Peyer's patch (tissue), 4 donors: Measurements from ENCODE around the gene IL5RA. TPM values are rescaled to one million over a fixed set of nuclear protein-coding genes. Genes with fewer than 3 reads are reported as not detected.
A peak's percentile ranks its signal among the peaks of the same experiment; 100 is the strongest.

Experiments used
- DNase-seq, 3 donors: peaks; one replicate each; pipeline ENCODE4 v3.0.0-alpha.2; 2017 to 2019
- H3K27ac ChIP-seq, 4 donors: fragments of 200-600 bp; sonication (generic); one replicate each; pipeline ENCODE4 v1.5.1; 2016 to 2019
- H3K27me3 ChIP-seq, 2 donors: fragments of 200-600 bp; sonication (generic); one replicate each; pipeline ENCODE4 v1.5.1; 2019
- H3K36me3 ChIP-seq, 3 donors: fragments of 200-600 bp; sonication (generic); one replicate each; pipeline ENCODE4 v1.5.1; 2016 to 2019
- H3K4me1 ChIP-seq, 4 donors: fragments of 200-600 bp; sonication (generic); one replicate each; pipeline ENCODE4 v1.5.1; 2016 to 2019
- H3K4me3 ChIP-seq, 4 donors: fragments of 200-600 bp; sonication (generic); 1 replicate in 3 of 4; 2 replicates in 1 of 4; pipeline ENCODE4 v1.5.1; 2016 to 2019; ENCODE audit warnings: mild to moderate bottlenecking in 1 of 4
- H3K9me3 ChIP-seq, 4 donors: fragments of 200-600 bp; sonication (generic); one replicate each; pipeline ENCODE4 v1.5.1; 2016 to 2019; ENCODE audit warnings: mild to moderate bottlenecking in 1 of 4
- POLR2A ChIP-seq, 2 donors: fragments of 450-650 bp; IDR thresholded peaks; one replicate each; pipeline ENCODE4 v1.5.1; 2017; ENCODE audit warnings: antibody characterized with exemption in 2 of 2, mild to moderate bottlenecking in 2 of 2, moderate library complexity in 2 of 2
- total RNA-seq, 4 donors: library from RNA; depleted of rRNA; stranded (reverse); fragments of >200 nt; gene quantifications; one replicate each; pipeline ENCODE4 v1.1.0, GENCODE V29; 2016
- TF ChIP-seq, protein P1 (sequence below), 6 experiments: fragments of 450-650 bp in 4 of 6; fragments of 200-600 bp in 2 of 6; sonication (generic) in 1 of 6; IDR thresholded peaks; one replicate each; pipeline ENCODE4 v1.5.1; 2017 to 2019; ENCODE audit warnings: antibody characterized with exemption in 6 of 6, mild to moderate bottlenecking in 3 of 6, moderate library complexity in 1 of 6

The IL5RA gene
- total RNA-seq, 4 donors from 2014 or later: 2.1 TPM; not detected in 3

- no peak for TF ChIP-seq POLR2A (IDR thresholded peaks at IDR 0.05)
- TF ChIP-seq, protein P1, sequence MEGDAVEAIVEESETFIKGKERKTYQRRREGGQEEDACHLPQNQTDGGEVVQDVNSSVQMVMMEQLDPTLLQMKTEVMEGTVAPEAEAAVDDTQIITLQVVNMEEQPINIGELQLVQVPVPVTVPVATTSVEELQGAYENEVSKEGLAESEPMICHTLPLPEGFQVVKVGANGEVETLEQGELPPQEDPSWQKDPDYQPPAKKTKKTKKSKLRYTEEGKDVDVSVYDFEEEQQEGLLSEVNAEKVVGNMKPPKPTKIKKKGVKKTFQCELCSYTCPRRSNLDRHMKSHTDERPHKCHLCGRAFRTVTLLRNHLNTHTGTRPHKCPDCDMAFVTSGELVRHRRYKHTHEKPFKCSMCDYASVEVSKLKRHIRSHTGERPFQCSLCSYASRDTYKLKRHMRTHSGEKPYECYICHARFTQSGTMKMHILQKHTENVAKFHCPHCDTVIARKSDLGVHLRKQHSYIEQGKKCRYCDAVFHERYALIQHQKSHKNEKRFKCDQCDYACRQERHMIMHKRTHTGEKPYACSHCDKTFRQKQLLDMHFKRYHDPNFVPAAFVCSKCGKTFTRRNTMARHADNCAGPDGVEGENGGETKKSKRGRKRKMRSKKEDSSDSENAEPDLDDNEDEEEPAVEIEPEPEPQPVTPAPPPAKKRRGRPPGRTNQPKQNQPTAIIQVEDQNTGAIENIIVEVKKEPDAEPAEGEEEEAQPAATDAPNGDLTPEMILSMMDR (IDR thresholded peaks at IDR 0.05): no peak
- Histone ChIP-seq H3K27me3 (no peaks in the 10 kb centered on the region), H3K27ac (no peak overlapping the region), H3K36me3 (no peaks in the 10 kb centered on the region), H3K4me1 (no peaks in the 10 kb centered on the region), H3K4me3 (no peak overlapping the region), H3K9me3 (no peaks in the 10 kb centered on the region)
- DNase-seq: no peak
Measured at GRCh38 chr3:3097958-3098357, 12.2 kb downstream of the IL5RA start.

DNA sequence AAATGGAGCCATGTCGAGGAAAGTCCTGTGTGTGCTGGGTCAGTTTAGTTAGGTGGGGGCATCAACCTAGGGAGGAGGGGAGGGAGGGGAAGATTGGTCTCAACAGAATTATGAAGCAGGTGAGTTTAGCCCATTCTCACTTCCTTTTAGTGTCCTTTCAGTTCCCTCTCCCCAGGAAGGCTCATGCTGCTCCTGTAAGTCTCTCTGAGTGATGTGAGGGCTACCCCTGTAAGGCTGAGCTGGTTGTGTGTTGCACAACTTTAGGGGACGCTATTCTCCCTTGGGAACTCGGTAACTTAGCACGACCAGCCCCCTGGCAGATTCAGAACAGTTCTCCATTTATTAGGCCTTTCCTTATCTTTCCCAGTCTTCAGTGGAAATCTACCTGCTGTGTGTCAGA lies 21.2 kb downstream of the IL5RA start:
- H3K9me3 ChIP-seq: no peaks in the 10 kb centered on the region
- no peaks in the 10 kb centered on the region for H3K27me3 ChIP-seq
- TF ChIP-seq POLR2A (IDR thresholded peaks at IDR 0.05): no peak
- TF ChIP-seq, protein P1 (IDR thresholded peaks at IDR 0.05): no peak
- no peaks in the 10 kb centered on the region for H3K36me3 ChIP-seq
- H3K4me1 ChIP-seq: no peaks in the 10 kb centered on the region
- H3K27ac ChIP-seq: no peak overlapping the region
- H3K4me3 ChIP-seq: no peak overlapping the region
- peak in 1 of 3 donors; percentile 29 for DNase-seq

DNA sequence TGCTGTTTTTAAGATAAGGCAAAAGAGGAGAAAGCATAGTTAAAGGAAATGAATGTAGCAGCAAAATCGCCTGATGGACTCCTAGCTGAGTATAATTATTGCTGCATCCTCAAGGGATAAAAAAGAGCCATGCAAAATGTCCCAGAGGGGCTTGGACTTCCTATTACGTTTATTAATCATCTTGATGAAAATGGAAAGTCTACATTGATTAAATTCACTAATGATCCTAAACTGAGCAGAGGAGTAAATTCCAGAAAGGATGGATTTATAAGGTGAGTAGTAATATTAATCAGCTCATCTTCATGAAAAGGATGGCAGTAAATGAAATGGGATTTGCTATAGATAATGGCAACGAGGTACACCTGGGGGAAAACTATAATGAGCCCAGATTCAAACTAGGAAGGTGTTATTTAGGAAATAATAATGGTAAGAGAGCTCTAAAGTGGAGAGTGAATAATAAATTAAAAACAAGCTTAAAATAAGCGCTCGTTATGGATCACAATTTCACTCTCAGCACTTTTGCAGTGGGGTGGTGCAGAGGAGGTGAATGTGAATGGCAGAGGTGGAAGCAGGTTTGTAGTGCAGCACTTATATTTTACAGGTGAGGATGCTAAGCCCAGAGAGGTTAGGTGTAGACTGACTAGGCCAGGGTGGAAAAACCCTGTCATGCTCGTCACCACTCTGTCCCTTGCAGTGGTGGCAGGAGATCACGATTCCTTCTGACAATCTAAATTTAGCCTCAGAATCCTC lies 22.3 kb downstream of the IL5RA start:
- H3K4me3 ChIP-seq: no peak overlapping the region
- no peaks in the 10 kb centered on the region for H3K36me3 ChIP-seq
- H3K27ac ChIP-seq: no peak overlapping the region
- H3K4me1 ChIP-seq: no peaks in the 10 kb centered on the region
- H3K27me3 ChIP-seq: no peaks in the 10 kb centered on the region
- DNase-seq: no peak
- no peak for TF ChIP-seq POLR2A (IDR thresholded peaks at IDR 0.05)
- TF ChIP-seq, protein P1 (IDR thresholded peaks at IDR 0.05): no peak
- H3K9me3 ChIP-seq: no peaks in the 10 kb centered on the region

GRCh38 chr3:3087279-3087678 lies 22.9 kb downstream of the IL5RA start:
- no peaks in the 10 kb centered on the region for H3K4me1 ChIP-seq
- H3K27me3 ChIP-seq: no peaks in the 10 kb centered on the region
- no peaks in the 10 kb centered on the region for H3K36me3 ChIP-seq
- H3K27ac ChIP-seq: no peak overlapping the region
- H3K9me3 ChIP-seq: no peaks in the 10 kb centered on the region
- no peak for DNase-seq
- H3K4me3 ChIP-seq: no peak overlapping the region
- no peak for TF ChIP-seq POLR2A (IDR thresholded peaks at IDR 0.05)
- TF ChIP-seq, protein P1 (IDR thresholded peaks at IDR 0.05): no peak

GRCh38 chr3:3086239-3086638 lies 23.9 kb downstream of the IL5RA start:
- H3K4me1 ChIP-seq: no peaks in the 10 kb centered on the region
- no peak for DNase-seq
- TF ChIP-seq, protein P1 (IDR thresholded peaks at IDR 0.05): no peak
- TF ChIP-seq POLR2A (IDR thresholded peaks at IDR 0.05): no peak
- no peaks in the 10 kb centered on the region for H3K9me3 ChIP-seq
- no peak overlapping the region for H3K27ac ChIP-seq
- H3K36me3 ChIP-seq: no peaks in the 10 kb centered on the region
- H3K4me3 ChIP-seq: no peak overlapping the region
- H3K27me3 ChIP-seq: no peaks in the 10 kb centered on the region
